Smooth muscle cell (in vitro differentiated cells): ENCODE data around the gene C10orf67. TPM values are rescaled to one million over a fixed set of nuclear protein-coding genes. Genes with fewer than 3 reads are reported as not detected.

ENCODE experiments used
- DNase-seq: peaks from one replicate; lab custom pipeline; 2025; ENCODE audit not compliant: unreplicated experiment; lab: John Stamatoyannopoulos, UW
- H2AFZ ChIP-seq: fragments of 200-600 bp; sonication (generic); 2 replicates; pipeline ENCODE4 v1.6.0; 2016; ENCODE audit warnings: antibody characterized with exemption, low read depth, mild to moderate bottlenecking
- H3F3A ChIP-seq: fragments of 200-600 bp; sonication (generic); 2 replicates; pipeline ENCODE4 v1.6.0; 2017; ENCODE audit warnings: antibody characterized with exemption, low read depth
- H3K27ac ChIP-seq: fragments of 200-600 bp; sonication (generic); 2 replicates; pipeline ENCODE4 v1.5.1; 2016; ENCODE audit warnings: low read depth, mild to moderate bottlenecking
- H3K27me3 ChIP-seq: fragments of 200-600 bp; sonication (generic); 2 replicates; pipeline ENCODE4 v1.6.1; 2016; ENCODE audit warnings: low read depth, mild to moderate bottlenecking
- H3K36me3 ChIP-seq: fragments of 200-600 bp; sonication (generic); 2 replicates; pipeline ENCODE4 v1.5.1; 2016; ENCODE audit warnings: low read depth
- H3K4me1 ChIP-seq: fragments of 200-600 bp; sonication (generic); 2 replicates; pipeline ENCODE4 v1.5.1; 2016; ENCODE audit warnings: low read depth
- H3K4me2 ChIP-seq: fragments of 200-600 bp; sonication (generic); 2 replicates; pipeline ENCODE4 v1.6.0; 2016; ENCODE audit warnings: mild to moderate bottlenecking
- H3K4me3 ChIP-seq: fragments of 200-600 bp; sonication (generic); 2 replicates; pipeline ENCODE4 v1.5.1; 2016; ENCODE audit warnings: mild to moderate bottlenecking
- H3K79me2 ChIP-seq: fragments of 200-600 bp; sonication (generic); 2 replicates; pipeline ENCODE4 v1.6.0; 2016; ENCODE audit warnings: low read depth, mild to moderate bottlenecking
- H3K9ac ChIP-seq: fragments of 200-600 bp; sonication (generic); 2 replicates; pipeline ENCODE4 v1.6.0; 2016; ENCODE audit warnings: low read depth
- H3K9me3 ChIP-seq: fragments of 200-600 bp; sonication (generic); replicated peaks from 2 replicates; pipeline ENCODE4 v1.5.1; 2016; ENCODE audit warnings: low read depth
- H4K20me1 ChIP-seq: fragments of 200-600 bp; sonication (generic); 2 replicates; pipeline ENCODE4 v1.6.0; 2016; ENCODE audit warnings: low read depth
- WGBS: methylation state at CpG from one replicate; pipeline ENCODE4 v1.1.7; 2016; ENCODE audit warnings: low lambda C conversion rate; 5-methylcytosine and 5-hydroxymethylcytosine counted together
- polyA plus RNA-seq: library from polyadenylated mRNA; unstranded; fragments of >200 nt; fragmentation: Nextera tagmentation; extraction: Ambion mirVana; gene quantifications from 2 replicates; pipeline ENCODE4 v1.2.1, GENCODE V29; 2016
- total RNA-seq: library from RNA; depleted of rRNA; stranded (reverse); fragments of >200 nt; gene quantifications from 2 replicates; pipeline ENCODE4 v1.2.3, GENCODE V29; 2014
- TF ChIP-seq, protein P1 (sequence below): fragments of 200-600 bp; sonication (generic); IDR thresholded peaks from 2 replicates; pipeline ENCODE4 v1.5.1; 2017; ENCODE audit warnings: borderline replicate concordance, mild to moderate bottlenecking, antibody characterized with exemption; ENCODE audit not compliant: insufficient read depth, poor library complexity, severe bottlenecking

C10orf67 gene
- total and polyA plus RNA-seq, 2 experiments from 2014 or later = not detected

DNA sequence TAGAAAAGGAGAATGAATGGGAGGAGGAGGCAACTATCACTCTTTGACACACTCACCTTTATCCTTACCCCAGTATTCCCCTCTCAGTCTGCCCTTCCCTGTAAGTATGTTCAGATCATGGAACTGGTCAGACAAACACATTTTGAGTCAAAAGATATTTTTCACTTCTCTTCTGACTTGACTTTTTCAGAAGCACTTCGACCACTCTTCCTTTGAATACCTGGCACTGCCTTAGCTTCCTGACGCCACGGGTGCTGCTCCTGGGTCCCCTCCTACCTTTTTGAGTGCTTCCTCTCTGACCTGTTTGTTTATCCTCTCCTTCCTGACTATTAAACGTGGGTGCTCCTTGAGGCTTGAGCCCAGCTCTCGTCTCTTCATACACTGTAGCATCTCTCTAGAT lies 19.8 kb upstream of the C10orf67 start:
- H3K36me3 ChIP-seq = no peaks in the 10 kb centered on the region
- TF ChIP-seq, protein P1, sequence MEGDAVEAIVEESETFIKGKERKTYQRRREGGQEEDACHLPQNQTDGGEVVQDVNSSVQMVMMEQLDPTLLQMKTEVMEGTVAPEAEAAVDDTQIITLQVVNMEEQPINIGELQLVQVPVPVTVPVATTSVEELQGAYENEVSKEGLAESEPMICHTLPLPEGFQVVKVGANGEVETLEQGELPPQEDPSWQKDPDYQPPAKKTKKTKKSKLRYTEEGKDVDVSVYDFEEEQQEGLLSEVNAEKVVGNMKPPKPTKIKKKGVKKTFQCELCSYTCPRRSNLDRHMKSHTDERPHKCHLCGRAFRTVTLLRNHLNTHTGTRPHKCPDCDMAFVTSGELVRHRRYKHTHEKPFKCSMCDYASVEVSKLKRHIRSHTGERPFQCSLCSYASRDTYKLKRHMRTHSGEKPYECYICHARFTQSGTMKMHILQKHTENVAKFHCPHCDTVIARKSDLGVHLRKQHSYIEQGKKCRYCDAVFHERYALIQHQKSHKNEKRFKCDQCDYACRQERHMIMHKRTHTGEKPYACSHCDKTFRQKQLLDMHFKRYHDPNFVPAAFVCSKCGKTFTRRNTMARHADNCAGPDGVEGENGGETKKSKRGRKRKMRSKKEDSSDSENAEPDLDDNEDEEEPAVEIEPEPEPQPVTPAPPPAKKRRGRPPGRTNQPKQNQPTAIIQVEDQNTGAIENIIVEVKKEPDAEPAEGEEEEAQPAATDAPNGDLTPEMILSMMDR = no peak
- H3F3A ChIP-seq = no peaks in the 10 kb centered on the region
- H3K4me1 ChIP-seq = no peaks in the 10 kb centered on the region
- H3K9ac ChIP-seq = no peak overlapping the region
- DNase-seq = no peak
- H3K4me3 ChIP-seq = no peak overlapping the region
- WGBS = 90% methylated on average over 5 of the region's 5 CpGs
- no peaks in the 10 kb centered on the region for H3K9me3 ChIP-seq
- no peaks in the 10 kb centered on the region for H4K20me1 ChIP-seq
- H3K27ac ChIP-seq = no peak overlapping the region
- no peak overlapping the region for H2AFZ ChIP-seq
- H3K4me2 ChIP-seq = no peak overlapping the region
- H3K27me3 ChIP-seq = no peaks in the 10 kb centered on the region
- H3K79me2 ChIP-seq = no peaks in the 10 kb centered on the region

DNA sequence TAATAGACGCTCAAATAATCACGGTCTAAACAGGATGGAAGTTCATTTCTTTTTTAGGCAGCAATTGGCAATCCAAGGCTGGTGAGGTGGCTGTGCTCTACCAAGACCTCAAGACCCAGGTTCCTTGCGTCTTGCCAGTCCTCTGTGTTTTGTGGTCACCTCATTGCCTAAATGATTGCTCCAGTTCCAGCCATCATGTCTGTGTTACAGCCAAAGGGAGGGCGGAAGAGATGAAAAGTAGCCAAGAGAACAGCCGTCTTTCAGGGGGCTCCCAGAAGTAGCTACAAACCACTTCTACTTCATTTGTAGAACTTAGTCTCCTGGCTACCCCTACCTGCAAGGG lies 19.2 kb upstream of the C10orf67 start:
- 92% methylated on average over 5 of the region's 5 CpGs for WGBS
- Histone ChIP-seq H3K79me2 (no peaks in the 10 kb centered on the region), H3K4me2 (no peak overlapping the region), H3K9ac (no peak overlapping the region), H3K27me3 (no peaks in the 10 kb centered on the region), H3F3A (no peaks in the 10 kb centered on the region), H3K9me3 (no peaks in the 10 kb centered on the region), H2AFZ (no peak overlapping the region), H4K20me1 (no peaks in the 10 kb centered on the region), H3K4me3 (no peak overlapping the region), H3K4me1 (no peaks in the 10 kb centered on the region), H3K36me3 (no peaks in the 10 kb centered on the region), H3K27ac (no peak overlapping the region)
- no peak for DNase-seq
- TF ChIP-seq, protein P1 = no peak

DNA sequence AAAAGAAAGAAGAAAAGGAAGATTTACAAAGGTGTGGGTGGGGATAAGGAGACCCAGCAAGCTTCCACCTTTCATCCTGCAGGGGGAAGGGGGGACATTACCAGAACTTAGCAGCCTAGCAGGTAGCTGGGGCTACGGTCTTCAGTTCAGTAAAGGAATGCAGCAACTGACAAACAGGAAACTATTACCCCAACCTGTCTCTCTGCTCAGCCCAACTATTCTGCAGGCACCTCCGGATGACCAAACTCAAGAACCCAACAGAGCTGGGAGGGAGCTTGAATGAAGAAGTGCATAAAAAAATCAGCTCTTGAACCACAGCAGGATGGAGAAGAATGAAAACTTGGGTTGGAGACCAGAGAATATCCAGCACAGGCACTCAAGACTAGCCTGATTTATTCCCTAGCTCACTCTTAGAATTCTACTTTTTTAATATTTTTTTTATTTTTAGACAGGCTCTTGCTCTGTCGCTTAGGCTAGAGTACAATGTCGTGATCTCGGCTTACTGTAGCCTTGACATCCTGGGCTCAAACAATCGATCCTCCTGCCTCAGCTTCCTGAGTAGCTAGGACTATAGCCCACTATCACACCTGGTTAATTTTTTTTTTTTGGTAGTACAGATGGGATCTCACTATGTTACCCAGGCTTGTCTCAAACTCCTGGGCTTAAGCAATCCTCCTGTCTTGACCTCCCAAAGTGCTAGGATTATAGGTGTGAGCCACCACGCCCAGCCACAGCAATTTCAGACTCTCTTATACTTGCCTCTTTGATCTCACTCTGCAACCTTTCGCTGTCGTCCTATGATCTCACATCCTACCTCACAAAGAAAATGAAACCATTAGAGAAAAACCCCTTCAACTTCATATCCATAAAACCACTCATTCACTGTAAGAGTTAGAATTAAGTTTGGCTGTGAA lies 18.5 kb upstream of the C10orf67 start:
- no peak overlapping the region for H3K27ac ChIP-seq
- H3K9me3 ChIP-seq = no peaks in the 10 kb centered on the region
- 88% methylated on average over 9 of the region's 9 CpGs for WGBS
- DNase-seq = no peak
- H3K4me1 ChIP-seq = no peaks in the 10 kb centered on the region
- H4K20me1 ChIP-seq = no peaks in the 10 kb centered on the region
- no peaks in the 10 kb centered on the region for H3F3A ChIP-seq
- no peaks in the 10 kb centered on the region for H3K79me2 ChIP-seq
- H3K9ac ChIP-seq = no peak overlapping the region
- no peak overlapping the region for H3K4me3 ChIP-seq
- no peak overlapping the region for H3K4me2 ChIP-seq
- TF ChIP-seq, protein P1 = no peak
- no peak overlapping the region for H2AFZ ChIP-seq
- no peaks in the 10 kb centered on the region for H3K36me3 ChIP-seq
- H3K27me3 ChIP-seq = no peaks in the 10 kb centered on the region
